A673 (cell line): ENCODE results near the gene LATS2. TPM values are rescaled to one million over a fixed set of nuclear protein-coding genes. Genes with fewer than 3 reads are reported as not detected.

Experiments
- BruUV-seq: library from RNA; stranded (reverse); fragments of 400-500 nt; replicated peaks from 2 replicates; lab custom pipeline; 2021; lab: Mats Ljungman, UMichigan
- CTCF ChIA-PET: fragments of 300-600 bp; sonication (Branson Sonifier 250); formaldehyde crosslinking; loops from one replicate; lab custom pipeline; 2022; ENCODE audit warnings: antibody characterized with exemption; lab: Charles Lee
- POLR2A ChIA-PET: fragments of 300-600 bp; sonication (Branson Sonifier 250); formaldehyde crosslinking; loops from one replicate; lab custom pipeline; 2022; ENCODE audit warnings: antibody characterized with exemption; ENCODE audit not compliant: low non-redundant PET; lab: Charles Lee
- DNase-seq: peaks from one replicate; pipeline ENCODE4 v3.0.0-alpha.2; 2015; ENCODE audit warnings: low spot score
- H3K27ac ChIP-seq: fragments of 200-600 bp; sonication (generic); 2 replicates; pipeline ENCODE4 v1.5.1; 2016; ENCODE audit warnings: mixed run types, low read depth, mild to moderate bottlenecking, mixed read lengths, antibody characterized with exemption, low read length; ENCODE audit not compliant: poor library complexity, severe bottlenecking
- H3K27me3 ChIP-seq: fragments of 200-600 bp; sonication (generic); replicated peaks from 2 replicates; pipeline ENCODE4 v1.6.1; 2017; ENCODE audit warnings: mixed run types, low read depth, mild to moderate bottlenecking, mixed read lengths, antibody characterized with exemption, low read length; ENCODE audit not compliant: insufficient read depth, poor library complexity
- H3K36me3 ChIP-seq: fragments of 200-600 bp; sonication (generic); 2 replicates; pipeline ENCODE4 v1.6.1; 2016; ENCODE audit warnings: mixed run types, mild to moderate bottlenecking, mixed read lengths, antibody characterized with exemption, low read length; ENCODE audit not compliant: insufficient read depth, poor library complexity, severe bottlenecking
- H3K4me1 ChIP-seq: fragments of 200-600 bp; sonication (generic); 2 replicates; pipeline ENCODE4 v1.6.1; 2017; ENCODE audit warnings: mixed run types, mild to moderate bottlenecking, mixed read lengths, antibody characterized with exemption, low read length; ENCODE audit not compliant: insufficient read depth, poor library complexity, severe bottlenecking
- H3K4me3 ChIP-seq: fragments of 200-600 bp; sonication (generic); 2 replicates; pipeline ENCODE4 v1.5.1; 2016; ENCODE audit warnings: low read depth, mixed run types, mild to moderate bottlenecking, mixed read lengths, low read length; ENCODE audit not compliant: poor library complexity, severe bottlenecking
- H3K9me3 ChIP-seq: fragments of 200-600 bp; sonication (generic); 2 replicates; pipeline ENCODE4 v1.6.1; 2016; ENCODE audit warnings: mixed run types, low read depth, mild to moderate bottlenecking, mixed read lengths, antibody characterized with exemption, low read length; ENCODE audit not compliant: poor library complexity, severe bottlenecking
- CTCF ChIP-seq: fragments of 300-800, 200-600 bp; sonication (generic); conservative IDR thresholded peaks from 2 replicates; pipeline ENCODE4 v1.5.1; 2017; ENCODE audit warnings: low read depth, mild to moderate bottlenecking, antibody characterized with exemption, low read length, moderate library complexity, mixed read lengths
- EZH2 ChIP-seq: fragments of 200-600 bp; sonication (generic); IDR thresholded peaks from 2 replicates; pipeline ENCODE4 v1.6.1; 2017; ENCODE audit warnings: borderline replicate concordance, low read depth, mild to moderate bottlenecking, mixed read lengths, antibody characterized with exemption, low read length; ENCODE audit not compliant: poor library complexity, severe bottlenecking
- intact Hi-C: fragments of 100-400 bp; cut with micrococcal nuclease; formaldehyde crosslinking; loops from one replicate; pipeline ENCODE4 v1.10.0; 2022; ENCODE audit not compliant: unreplicated experiment
- total RNA-seq: library from RNA; stranded (reverse); gene quantifications from 2 replicates; pipeline ENCODE4 v1.2.3, GENCODE V29; 2021

LATS2 gene
- total RNA-seq, 1 experiment from 2014 or later: 13.1 TPM

GRCh38 chr13:21015284-21015683, 46.1 kb downstream of the LATS2 start:
- no peak overlapping the region for H3K27ac ChIP-seq
- DNase-seq: no peak
- H3K27me3 ChIP-seq: no peaks in the 10 kb centered on the region
- BruUV-seq: no TSS peak
- TF ChIP-seq CTCF (no peak), EZH2 (no peak)
- H3K36me3 ChIP-seq: no peaks in the 10 kb centered on the region
- ChIA-PET POLR2A (no interaction called here), CTCF (no interaction called here)
- intact Hi-C loops: no loop called here
- no peak overlapping the region for H3K4me3 ChIP-seq
- H3K9me3 ChIP-seq: no peaks in the 10 kb centered on the region
- peaks cover 51% of the 10 kb centered on the region for H3K4me1 ChIP-seq

- Histone ChIP-seq H3K4me1 (peaks cover 45% of the 10 kb centered on the region), H3K27ac (peak overlapping the region; percentile 23), H3K27me3 (no peaks in the 10 kb centered on the region), H3K36me3 (no peaks in the 10 kb centered on the region), H3K4me3 (no peak overlapping the region), H3K9me3 (no peaks in the 10 kb centered on the region)
- intact Hi-C loops: no loop called here
- no peak for TF ChIP-seq EZH2
- TF ChIP-seq CTCF: no peak
- ChIA-PET CTCF (no interaction called here), POLR2A (no interaction called here)
- no TSS peak for BruUV-seq
- no peak for DNase-seq
These were observed 46.8 kb downstream of the LATS2 start for GRCh38 chr13:21014502-21015170.

- no TSS peak for BruUV-seq
- no peak for DNase-seq
- ChIA-PET POLR2A (no interaction called here), CTCF (no interaction called here)
- Histone ChIP-seq H3K27ac (no peak overlapping the region), H3K4me3 (no peak overlapping the region), H3K9me3 (no peaks in the 10 kb centered on the region), H3K36me3 (no peaks in the 10 kb centered on the region), H3K4me1 (peaks cover 45% of the 10 kb centered on the region), H3K27me3 (no peaks in the 10 kb centered on the region)
- intact Hi-C loops: no loop called here
- TF ChIP-seq CTCF (no peak), EZH2 (no peak)
These were observed 47.3 kb downstream of the LATS2 start for GRCh38 chr13:21014139-21014501.
